Measurements from ENCODE around the gene LIF.
"Not testable (repeated sequence)": the region's sequence is repeated elsewhere in the genome, so short reads cannot be mapped to it uniquely, and the experiment has no call there.

LIF gene

DNA sequence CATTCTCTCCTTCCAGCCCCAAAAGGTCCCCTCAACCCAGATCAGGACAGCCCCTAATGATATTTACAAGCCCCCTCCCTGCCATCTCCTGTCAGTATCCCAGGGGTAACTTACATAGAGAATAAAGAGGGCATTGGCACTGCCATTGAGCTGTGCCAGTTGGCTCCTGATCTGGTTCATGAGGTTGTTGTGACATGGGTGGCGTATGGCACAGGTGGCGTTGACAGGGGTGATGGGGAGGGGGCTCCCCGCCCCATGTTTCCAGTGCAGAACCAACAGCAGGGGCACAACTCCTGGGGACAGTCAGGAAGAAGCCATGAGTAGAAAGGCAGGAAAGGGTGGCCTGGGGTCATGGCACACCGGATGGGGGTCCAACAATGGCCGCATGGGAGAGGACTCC, 1.9 kb downstream of the LIF start:
- FAIRE-seq (no peak), DNase-seq (ENCODE audit: low spot score) (no peak)

- FAIRE-seq (no peak), DNase-seq (ENCODE audit: low spot score) (no peak)
Measured at GRCh38 chr22:30244066-30244465, 2.5 kb downstream of the LIF start.

DNA sequence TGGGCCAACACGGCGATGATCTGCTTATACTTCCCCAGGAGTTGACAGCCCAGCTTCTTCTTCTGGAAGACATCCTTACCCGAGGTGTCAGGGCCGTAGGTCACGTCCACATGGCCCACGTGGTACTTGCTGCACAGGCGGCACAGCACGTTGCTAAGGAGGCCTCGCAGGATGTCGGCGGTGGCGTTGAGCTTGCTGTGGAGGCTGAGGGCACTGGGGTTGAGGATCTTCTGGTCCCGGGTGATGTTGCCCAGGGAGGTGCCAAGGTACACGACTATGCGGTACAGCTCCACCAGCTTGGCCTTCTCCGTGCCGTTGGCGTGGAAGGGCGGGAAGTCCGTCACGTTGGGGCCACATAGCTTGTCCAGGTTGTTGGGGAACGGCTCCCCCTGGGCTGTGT, 2.9 kb downstream of the LIF start:
- no peak for FAIRE-seq
- DNase-seq (ENCODE audit: low spot score): no peak

GRCh38 chr22:30241576-30242371, 4.8 kb downstream of the LIF start:
- FAIRE-seq: no peak
- no peak for DNase-seq (ENCODE audit: low spot score)

- DNase-seq (ENCODE audit: low spot score): no peak
- FAIRE-seq: no peak
Measured at GRCh38 chr22:30240541-30241417, 5.8 kb downstream of the LIF start.

DNA sequence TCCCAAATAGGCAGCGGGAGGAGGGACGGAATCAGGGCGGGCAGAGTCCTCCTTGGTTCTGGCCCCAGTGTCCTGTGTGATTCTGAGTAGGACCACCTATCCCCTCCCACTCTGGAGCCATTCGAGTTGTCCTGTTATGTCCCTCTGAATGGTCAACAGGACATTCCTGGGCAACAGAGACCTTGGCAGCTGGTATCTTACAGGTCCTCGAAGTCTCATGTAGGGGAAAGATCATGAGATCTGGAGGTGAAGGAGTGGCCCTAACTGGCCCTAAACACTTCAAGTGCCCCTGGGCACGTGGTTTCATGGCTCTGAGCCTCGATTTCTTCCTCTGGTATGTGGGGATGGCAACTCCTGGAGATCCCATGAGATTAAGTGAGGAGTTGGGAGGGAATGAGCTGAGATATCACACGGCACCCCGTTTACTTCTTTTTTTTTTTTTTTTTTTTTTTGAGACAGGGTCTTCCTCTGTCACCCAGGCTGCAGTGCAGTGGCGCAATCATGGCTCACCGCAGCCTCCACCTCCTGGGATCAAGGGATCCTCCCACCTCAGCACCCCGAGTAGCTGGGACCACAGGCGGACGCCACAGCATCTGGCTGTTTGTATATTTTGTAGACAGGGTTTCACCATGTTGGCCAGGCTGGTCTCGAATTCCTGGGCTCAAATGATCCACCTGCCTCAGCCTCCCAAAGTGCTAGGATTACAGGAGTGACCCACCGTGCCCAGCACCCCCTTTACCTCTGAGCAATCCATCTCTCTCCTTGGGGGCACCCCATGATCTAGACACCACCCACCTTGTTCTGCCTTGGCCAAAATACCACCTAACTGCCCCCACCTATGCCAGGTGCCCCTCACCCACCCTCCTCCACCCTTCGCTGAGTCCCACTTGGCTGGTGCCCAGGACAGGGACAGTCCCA, 6.8 kb downstream of the LIF start:
- FAIRE-seq (no peak), DNase-seq (ENCODE audit: low spot score) (no peak)

GRCh38 chr22:30238661-30239487, 7.7 kb downstream of the LIF start:
- peak; percentile 83 for FAIRE-seq
- DNase-seq (ENCODE audit: low spot score): peak; percentile 80

- DNase-seq (ENCODE audit: low spot score) (no peak), FAIRE-seq (no peak)
Measured at GRCh38 chr22:30238136-30238535, 8.4 kb downstream of the LIF start.

GRCh38 chr22:30236875-30237274, 9.7 kb downstream of the LIF start:
- DNase-seq (ENCODE audit: low spot score) (no peak), FAIRE-seq (no peak)

- peak; percentile 97 for FAIRE-seq
- peak; percentile 99 for DNase-seq (ENCODE audit: low spot score)
Measured at GRCh38 chr22:30235687-30236170, 10.8 kb downstream of the LIF start.

GRCh38 chr22:30234786-30235470, 11.6 kb downstream of the LIF start:
- FAIRE-seq (peak; percentile 77), DNase-seq (ENCODE audit: low spot score) (peak; percentile 78)

DNA sequence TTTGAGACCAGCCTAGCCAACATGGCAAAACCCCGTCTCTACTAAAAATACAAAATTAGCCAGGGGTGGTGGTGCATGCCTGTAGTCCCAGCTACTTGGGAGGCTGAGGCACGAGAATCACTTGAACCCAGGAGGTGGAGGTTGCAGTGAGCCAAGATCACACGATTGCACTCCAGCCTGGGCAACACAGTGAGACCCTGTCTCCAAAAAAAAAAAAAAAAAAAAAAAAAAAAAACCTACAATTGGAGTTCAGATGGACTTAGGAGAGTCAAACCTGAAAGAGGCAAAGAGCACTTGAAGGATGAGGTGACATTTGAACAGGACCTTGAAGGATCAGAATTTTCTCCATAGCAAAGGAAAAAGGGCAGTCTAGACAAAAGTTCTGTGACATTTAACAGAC, 12.2 kb downstream of the LIF start:
- not testable (repeated sequence) for DNase-seq (ENCODE audit: low spot score); FAIRE-seq

- FAIRE-seq (no peak), DNase-seq (ENCODE audit: low spot score) (no peak)
Measured at GRCh38 chr22:30233582-30233981, 13.0 kb downstream of the LIF start.

GRCh38 chr22:30232716-30233218, 13.8 kb downstream of the LIF start:
- no peak for FAIRE-seq

DNA sequence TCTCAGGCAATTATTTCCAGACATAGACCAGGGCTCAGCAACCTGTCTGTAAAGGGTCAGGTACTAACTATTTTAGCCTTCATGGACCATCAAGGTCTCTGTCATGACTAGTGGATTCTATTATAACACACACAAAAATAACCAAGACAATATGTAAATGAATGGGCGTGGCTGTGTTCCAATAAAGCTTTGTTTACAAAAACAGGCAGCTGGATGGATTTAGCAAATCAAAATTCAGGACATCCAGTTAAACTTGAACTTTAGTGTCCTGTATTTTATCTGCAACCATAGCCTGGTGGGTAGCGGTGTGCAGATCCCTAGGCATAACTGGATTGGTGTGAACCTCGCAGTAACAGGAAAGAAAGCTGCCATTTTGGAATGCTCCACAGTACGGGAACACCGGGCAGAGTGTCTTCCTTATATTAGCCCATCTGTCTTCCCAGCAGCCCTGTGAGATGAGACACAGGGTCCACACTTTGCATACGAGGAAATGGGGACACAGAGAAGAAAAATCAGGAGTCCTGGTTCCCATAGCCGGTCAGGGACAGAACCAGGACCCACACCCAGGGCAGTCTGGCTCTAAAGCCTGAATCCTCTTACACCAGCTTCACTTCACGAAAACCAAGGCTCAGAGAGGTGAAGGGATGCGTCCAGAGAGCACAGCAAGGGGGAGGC, 15.6 kb downstream of the LIF start:
- DNase-seq (ENCODE audit: low spot score) (no peak), FAIRE-seq (no peak)

More at GRCh38 chr22:30232716-30233218, 13.8 kb downstream of the LIF start:
- no peak for DNase-seq (ENCODE audit: low spot score)

- DNase-seq (ENCODE audit: low spot score) (no peak), FAIRE-seq (no peak)
Measured at GRCh38 chr22:30230330-30230729, 16.2 kb downstream of the LIF start.

GRCh38 chr22:30228509-30229359, 17.8 kb downstream of the LIF start:
- peak; percentile 96 for DNase-seq (ENCODE audit: low spot score)
- peak; percentile 82 for FAIRE-seq
